Skin epidermis (tissue), 12 donors: ENCODE data around the gene ZGRF1.
A peak's percentile ranks its signal among the peaks of the same experiment; 100 is the strongest.
"Not testable (repeated sequence)": the region's sequence is repeated elsewhere in the genome, so short reads cannot be mapped to it uniquely, and the experiment has no call there.

Experiments
- H3K27ac ChIP-seq, 21 experiments: fragments of 200-600 bp; sonication (generic) in 11 of 21; one replicate each; pipeline ENCODE4 v1.5.0; 2020; ENCODE audit warnings: mild to moderate bottlenecking in 3 of 21, inconsistent platforms in 2 of 21, moderate library complexity in 2 of 21
- H3K4me3 ChIP-seq, 7 experiments: fragments of 200-600 bp; sonication (generic) in 2 of 7; one replicate each; pipeline ENCODE4 v1.5.0; 2020; ENCODE audit warnings: inconsistent platforms in 2 of 7, mild to moderate bottlenecking in 2 of 7, moderate library complexity in 1 of 7

The ZGRF1 gene

GRCh38 chr4:112560084-112560483 is 76.6 kb downstream of the ZGRF1 start:
- H3K27ac ChIP-seq, result no peak overlapping the region
- no peak overlapping the region for H3K4me3 ChIP-seq

- Histone ChIP-seq H3K27ac (no peak overlapping the region), H3K4me3 (no peak overlapping the region)
These were observed 77.7 kb downstream of the ZGRF1 start for GRCh38 chr4:112559053-112559452.

- no peak overlapping the region for H3K27ac ChIP-seq
These were observed 78.9 kb downstream of the ZGRF1 start for GRCh38 chr4:112557676-112558411.

GRCh38 chr4:112554271-112554670 is 82.4 kb downstream of the ZGRF1 start:
- not testable (repeated sequence) for H3K27ac ChIP-seq, H3K4me3 ChIP-seq

More at GRCh38 chr4:112557676-112558411, 78.9 kb downstream of the ZGRF1 start:
- no peak overlapping the region for H3K4me3 ChIP-seq

- H3K4me3 ChIP-seq, result no peak overlapping the region
These were observed 84.0 kb downstream of the ZGRF1 start for GRCh38 chr4:112552668-112553067.

GRCh38 chr4:112550728-112551127 is 86.0 kb downstream of the ZGRF1 start:
- Histone ChIP-seq H3K4me3 (no peak overlapping the region), H3K27ac (no peak overlapping the region)

More at GRCh38 chr4:112552668-112553067, 84.0 kb downstream of the ZGRF1 start:
- H3K27ac ChIP-seq, result no peak overlapping the region

- H3K4me3 ChIP-seq, result no peak overlapping the region
- no peak overlapping the region for H3K27ac ChIP-seq
These were observed 90.2 kb downstream of the ZGRF1 start for GRCh38 chr4:112546476-112546875.

- Histone ChIP-seq H3K27ac (no peak overlapping the region), H3K4me3 (no peak overlapping the region)
These were observed 91.4 kb downstream of the ZGRF1 start for GRCh38 chr4:112545346-112545745.

GRCh38 chr4:112540695-112541094 is 96.0 kb downstream of the ZGRF1 start:
- no peak overlapping the region for H3K27ac ChIP-seq

GRCh38 chr4:112536123-112536522 is 100.6 kb downstream of the ZGRF1 start:
- H3K27ac ChIP-seq, result no peak overlapping the region
- no peak overlapping the region for H3K4me3 ChIP-seq

More at GRCh38 chr4:112540695-112541094, 96.0 kb downstream of the ZGRF1 start:
- H3K4me3 ChIP-seq, result no peak overlapping the region

GRCh38 chr4:112532267-112532666 is 104.4 kb downstream of the ZGRF1 start:
- H3K4me3 ChIP-seq, result no peak overlapping the region
- no peak overlapping the region for H3K27ac ChIP-seq

GRCh38 chr4:112531146-112531545 is 105.6 kb downstream of the ZGRF1 start:
- H3K4me3 ChIP-seq, result no peak overlapping the region
- H3K27ac ChIP-seq, result no peak overlapping the region

GRCh38 chr4:112526061-112526460 is 110.6 kb downstream of the ZGRF1 start:
- H3K4me3 ChIP-seq, result no peak overlapping the region
- H3K27ac ChIP-seq, result no peak overlapping the region

- Histone ChIP-seq H3K27ac (no peak overlapping the region), H3K4me3 (peak overlapping the region; percentile 14 to 39 (median 26))
These were observed 112.8 kb downstream of the ZGRF1 start for GRCh38 chr4:112523764-112524505.

- H3K4me3 ChIP-seq, result peak overlapping the region; percentile 16 to 39 (median 26)
- H3K27ac ChIP-seq, result no peak overlapping the region
These were observed 113.5 kb downstream of the ZGRF1 start for GRCh38 chr4:112523008-112523721.

GRCh38 chr4:112522431-112522830 is 114.3 kb downstream of the ZGRF1 start:
- not testable (repeated sequence) for H3K4me3 ChIP-seq, H3K27ac ChIP-seq

GRCh38 chr4:112521123-112522023 is 115.3 kb downstream of the ZGRF1 start:
- Histone ChIP-seq H3K27ac (no peak overlapping the region), H3K4me3 (no peak overlapping the region)

- H3K27ac ChIP-seq, result no peak overlapping the region
- no peak overlapping the region for H3K4me3 ChIP-seq
These were observed 116.0 kb downstream of the ZGRF1 start for GRCh38 chr4:112520598-112521122.
